K562 (cell line): ENCODE data around the gene RPS27. TPM values are rescaled to one million over a fixed set of nuclear protein-coding genes. Genes with fewer than 3 reads are reported as not detected.

Source experiments
- BCOR ChIP-seq: fragments of 450-650 bp; IDR thresholded peaks from 2 replicates; pipeline ENCODE4 v1.6.1; 2016
- BDP1 ChIP-seq: IDR thresholded peaks from 3 replicates; pipeline ENCODE4 v1.6.1; 2011; ENCODE audit not compliant: insufficient read length, insufficient read depth
- EZH2 ChIP-seq: IDR thresholded peaks from 2 replicates; pipeline ENCODE4 v1.6.1; 2012; ENCODE audit warnings: low read depth, mild to moderate bottlenecking, inconsistent platforms, low read length, borderline replicate concordance
- HES1 ChIP-seq: fragments of 450-650 bp; IDR thresholded peaks from 2 replicates; pipeline ENCODE4 v1.6.1; 2016; ENCODE audit warnings: low read depth, mild to moderate bottlenecking, moderate library complexity
- HMGN3 ChIP-seq: IDR thresholded peaks from 2 replicates; pipeline ENCODE4 v1.6.1; 2011; ENCODE audit warnings: borderline replicate concordance, low read depth, mild to moderate bottlenecking, mixed read lengths, low read length; ENCODE audit not compliant: insufficient read length; ENCODE audit errors: extremely low read depth
- KLF16 ChIP-seq: IDR thresholded peaks from 2 replicates; pipeline ENCODE4 v1.6.1; 2016; ENCODE audit warnings: antibody characterized with exemption
- MBD1 ChIP-seq: fragments of 250-450 bp; sonication (Bioruptor Pico); IDR thresholded peaks from 2 replicates; pipeline ENCODE4 v1.8.0; 2022; ENCODE audit warnings: inconsistent platforms
- MYC ChIP-seq, 2 experiments: fragments of 250-450 bp in 1 of 2; sonication (Bioruptor Pico) in 1 of 2; IDR thresholded peaks; 2 replicates each; pipeline versions ENCODE4 v1.5.1 to v1.6.1; 2012 to 2021; ENCODE audit warnings: low read depth in 2 of 2, borderline replicate concordance in 1 of 2, improper control_type of control experiment in 1 of 2, low read length in 1 of 2, mild to moderate bottlenecking in 1 of 2, moderate library complexity in 1 of 2
- MYNN ChIP-seq, 2 experiments: sonication (generic); formaldehyde crosslinking in 1 of 2; IDR thresholded peaks; 2 replicates each; pipeline versions ENCODE4 v1.5.0 to v1.6.1; 2016 to 2020; ENCODE audit warnings: antibody characterized with exemption in 1 of 2, missing genetic modification reagents in 1 of 2
- NCOA6 ChIP-seq: fragments of 450-650 bp; IDR thresholded peaks from 2 replicates; pipeline ENCODE4 v1.6.1; 2017; ENCODE audit warnings: mild to moderate bottlenecking
- OTX1 ChIP-seq: fragments of 450-650 bp; formaldehyde crosslinking; IDR thresholded peaks from 2 replicates; pipeline ENCODE4 v1.4.0; 2022; ENCODE audit warnings: mild to moderate bottlenecking
- POLR2H ChIP-seq: IDR thresholded peaks from 2 replicates; pipeline ENCODE4 v1.6.1; 2016; ENCODE audit warnings: missing genetic modification characterization, low read depth, mild to moderate bottlenecking, control low read depth, missing compliant biosample characterization, moderate library complexity
- PTRF ChIP-seq: fragments of 450-650 bp; IDR thresholded peaks from 2 replicates; pipeline ENCODE4 v1.6.1; 2016; ENCODE audit warnings: mild to moderate bottlenecking, missing genetic modification characterization, missing compliant biosample characterization
- PYGO2 ChIP-seq: fragments of 450-650 bp; IDR thresholded peaks from 2 replicates; pipeline ENCODE4 v1.6.1; 2016; ENCODE audit warnings: mild to moderate bottlenecking, missing genetic modification characterization, moderate library complexity, missing compliant biosample characterization
- U2AF2 ChIP-seq: fragments of 200-400 bp; formaldehyde crosslinking; optimal IDR thresholded peaks from 2 replicates; pipeline ENCODE3; 2017; ENCODE audit warnings: low read depth, mild to moderate bottlenecking, low read length
- ZC3H4 ChIP-seq: sonication (generic); formaldehyde crosslinking; IDR thresholded peaks from 2 replicates; pipeline ENCODE4 v1.9.0; 2021; ENCODE audit warnings: missing genetic modification reagents, borderline replicate concordance
- ZNF121 ChIP-seq: sonication (generic); formaldehyde crosslinking; conservative IDR thresholded peaks from 2 replicates; pipeline ENCODE4 v1.8.0; 2022; ENCODE audit warnings: missing genetic modification reagents
- ZNF561 ChIP-seq: fragments of 450-650 bp; formaldehyde crosslinking; conservative IDR thresholded peaks from 2 replicates; pipeline ENCODE4 v1.4.0; 2020; ENCODE audit warnings: mild to moderate bottlenecking, moderate library complexity
- ZNF639 ChIP-seq, 2 experiments: fragments of 200-800 bp in 1 of 2; sonication (Bioruptor generic) in 1 of 2; sonication (generic) in 1 of 2; formaldehyde crosslinking in 1 of 2; IDR thresholded peaks in 1 of 2; conservative IDR thresholded peaks in 1 of 2; 2 replicates each; pipeline versions ENCODE4 v1.5.0 to v1.6.1; 2016 to 2020; ENCODE audit warnings: missing compliant biosample characterization in 1 of 2, missing genetic modification characterization in 1 of 2, missing genetic modification reagents in 1 of 2
- polyA plus RNA-seq, 8 experiments: library from polyadenylated mRNA; depleted of rRNA in 4 of 8; stranded (reverse) in 5 of 8; unstranded in 3 of 8; fragments of >200 nt; fragmentation: Nextera tagmentation in 2 of 8; fragmentation: Illumina TruSeq in 1 of 8; extraction: Ambion mirVana in 2 of 8; extraction: Trizol in 1 of 8; gene quantifications; 2 replicates each; pipeline versions ENCODE4 v1.2.1 to v1.2.3, GENCODE V29; 2011 to 2014; ENCODE audit warnings: inconsistent platforms in 1 of 8, missing spikeins in 1 of 8
- total RNA-seq, 7 experiments: library from RNA; depleted of rRNA in 6 of 7; stranded (reverse); fragments of >200 nt in 6 of 7; fragmentation: Illumina TruSeq in 2 of 7; extraction: Trizol in 2 of 7; gene quantifications; 2 replicates each; pipeline versions ENCODE4 v1.2.1 to v1.2.3, GENCODE V29; 2011 to 2021; ENCODE audit warnings: low replicate concordance in 1 of 7
- TF ChIP-seq, protein P1 (sequence below), 2 experiments: fragments of 150-350 bp in 1 of 2; IDR thresholded peaks; 2 replicates each; pipeline ENCODE4 v1.6.1; 2012 to 2016; ENCODE audit warnings: low read depth in 2 of 2, low read length in 2 of 2, mild to moderate bottlenecking in 1 of 2, moderate library complexity in 1 of 2

RPS27 gene
- total and polyA plus RNA-seq, 9 of the 15 experiments (the other 6 are each of a cell fraction or from before 2014, with no cell fraction given): 2,091 to 9,377 (median 6,706) TPM

DNA sequence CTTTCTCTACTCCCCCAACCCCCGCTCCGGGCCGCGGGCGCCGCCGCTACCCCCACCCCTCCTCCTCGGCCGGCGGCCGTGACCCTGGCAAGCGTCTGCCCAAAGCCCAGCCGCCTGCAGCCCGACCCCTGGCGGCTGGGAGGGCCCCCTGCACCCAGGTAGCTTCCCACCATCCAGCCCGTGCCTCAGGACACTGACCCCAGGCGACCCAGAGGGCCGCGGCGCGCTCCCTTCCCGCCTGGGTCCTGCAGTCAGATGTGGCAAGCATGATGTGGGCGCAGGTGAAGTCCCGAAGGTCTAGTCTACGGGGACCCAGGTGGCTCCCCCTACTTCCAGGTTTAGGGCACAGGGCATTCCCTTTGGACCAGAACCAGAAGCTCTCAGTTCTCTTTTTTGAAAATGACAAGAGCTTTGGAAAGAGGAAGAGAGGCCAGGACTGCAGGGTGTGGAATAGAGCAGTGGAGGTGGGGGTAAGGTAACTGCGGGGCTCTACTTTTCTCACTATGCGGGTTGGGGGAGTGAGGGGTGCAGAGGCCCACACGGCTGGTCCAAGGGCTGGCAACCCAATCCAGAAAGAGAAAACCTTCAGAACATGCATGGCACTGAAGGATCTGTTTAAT lies 43.8 kb upstream of the RPS27 start, which contains the start of gene DENND4B (continued):
- TF ChIP-seq U2AF2 (no peak), ZC3H4 (no peak), OTX1 (CRISPR knock-in tag) (no peak), HES1 (no peak), MYC (IDR thresholded peaks at IDR 0.05; ENCODE audit: low read depth, low read length) (peak; percentile 81), MYC (CRISPR knock-in tag; IDR thresholded peaks at IDR 0.05; ENCODE audit: borderline replicate concordance, low read depth) (no peak), ZNF121 (CRISPR knock-in tag) (no peak), EZH2 (no peak), HMGN3 (no peak), MYNN (IDR thresholded peaks at IDR 0.05) (peak; percentile 83), MYNN (CRISPR knock-in tag; IDR thresholded peaks at IDR 0.05) (no peak), BDP1 (no peak), NCOA6 (no peak), POLR2H (tag) (no peak), PYGO2 (tag) (no peak), ZNF639 (CRISPR knock-in tag; conservative IDR thresholded peaks at IDR 0.05 in 1 of 2, IDR thresholded peaks at IDR 0.05 in 1 of 2) (no peak; a peak in 1 of 4 replicates), ZNF561 (no peak), BCOR (0 out of 2 replicates have a peak, but pooled peaks have one; percentile 15), MBD1 (CRISPR knock-in tag) (no peak), KLF16 (no peak), PTRF (no peak)
- TF ChIP-seq, protein P1, sequence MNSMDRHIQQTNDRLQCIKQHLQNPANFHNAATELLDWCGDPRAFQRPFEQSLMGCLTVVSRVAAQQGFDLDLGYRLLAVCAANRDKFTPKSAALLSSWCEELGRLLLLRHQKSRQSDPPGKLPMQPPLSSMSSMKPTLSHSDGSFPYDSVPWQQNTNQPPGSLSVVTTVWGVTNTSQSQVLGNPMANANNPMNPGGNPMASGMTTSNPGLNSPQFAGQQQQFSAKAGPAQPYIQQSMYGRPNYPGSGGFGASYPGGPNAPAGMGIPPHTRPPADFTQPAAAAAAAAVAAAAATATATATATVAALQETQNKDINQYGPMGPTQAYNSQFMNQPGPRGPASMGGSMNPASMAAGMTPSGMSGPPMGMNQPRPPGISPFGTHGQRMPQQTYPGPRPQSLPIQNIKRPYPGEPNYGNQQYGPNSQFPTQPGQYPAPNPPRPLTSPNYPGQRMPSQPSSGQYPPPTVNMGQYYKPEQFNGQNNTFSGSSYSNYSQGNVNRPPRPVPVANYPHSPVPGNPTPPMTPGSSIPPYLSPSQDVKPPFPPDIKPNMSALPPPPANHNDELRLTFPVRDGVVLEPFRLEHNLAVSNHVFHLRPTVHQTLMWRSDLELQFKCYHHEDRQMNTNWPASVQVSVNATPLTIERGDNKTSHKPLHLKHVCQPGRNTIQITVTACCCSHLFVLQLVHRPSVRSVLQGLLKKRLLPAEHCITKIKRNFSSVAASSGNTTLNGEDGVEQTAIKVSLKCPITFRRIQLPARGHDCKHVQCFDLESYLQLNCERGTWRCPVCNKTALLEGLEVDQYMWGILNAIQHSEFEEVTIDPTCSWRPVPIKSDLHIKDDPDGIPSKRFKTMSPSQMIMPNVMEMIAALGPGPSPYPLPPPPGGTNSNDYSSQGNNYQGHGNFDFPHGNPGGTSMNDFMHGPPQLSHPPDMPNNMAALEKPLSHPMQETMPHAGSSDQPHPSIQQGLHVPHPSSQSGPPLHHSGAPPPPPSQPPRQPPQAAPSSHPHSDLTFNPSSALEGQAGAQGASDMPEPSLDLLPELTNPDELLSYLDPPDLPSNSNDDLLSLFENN (IDR thresholded peaks at IDR 0.05; ENCODE audit: low read depth in 2 of 2, low read length in 2 of 2): peak in 1 of 2 experiments; percentile 43; a peak in 1 of 4 replicates
